Glutamatergic neuron (in vitro differentiated cells): ENCODE results near the gene EFNA2. TPM values are rescaled to one million over a fixed set of nuclear protein-coding genes. Genes with fewer than 3 reads are reported as not detected.

Experiments used
- DNase-seq: peaks from one replicate; pipeline ENCODE4 v3.0.0; 2022
- H3K27ac Mint-ChIP-seq: one replicate; pipeline ENCODE4 v1.8.0; 2020; ENCODE audit warnings: mild to moderate bottlenecking, mixed read lengths, inconsistent platforms; ENCODE audit not compliant: unreplicated experiment
- H3K27me3 Mint-ChIP-seq: one replicate; pipeline ENCODE4 v1.8.0; 2020; ENCODE audit warnings: mild to moderate bottlenecking, moderate library complexity, mixed read lengths, inconsistent platforms; ENCODE audit not compliant: unreplicated experiment
- H3K36me3 Mint-ChIP-seq: one replicate; pipeline ENCODE4 v1.8.0; 2020; ENCODE audit warnings: mild to moderate bottlenecking, mixed read lengths, inconsistent platforms; ENCODE audit not compliant: unreplicated experiment
- H3K4me1 Mint-ChIP-seq: one replicate; pipeline ENCODE4 v1.8.0; 2020; ENCODE audit warnings: mild to moderate bottlenecking, low read depth, mixed read lengths, inconsistent platforms; ENCODE audit not compliant: unreplicated experiment
- H3K4me3 Mint-ChIP-seq: one replicate; pipeline ENCODE4 v1.8.0; 2020; ENCODE audit warnings: mild to moderate bottlenecking, mixed read lengths, inconsistent platforms; ENCODE audit not compliant: unreplicated experiment
- H3K9me3 Mint-ChIP-seq: one replicate; pipeline ENCODE4 v1.8.0; 2020; ENCODE audit warnings: mild to moderate bottlenecking, moderate library complexity, mixed read lengths, inconsistent platforms; ENCODE audit not compliant: unreplicated experiment
- CTCF ChIP-seq: fragments of 200-600 bp; sonication (generic); IDR thresholded peaks from one replicate; pipeline ENCODE4 v1.5.0; 2021; ENCODE audit not compliant: partially characterized antibody, unreplicated experiment
- total RNA-seq: library from RNA; stranded (reverse); fragmentation: NEBNext Ultra II Directional; extraction: Animal tissue kit (Norgen Biotek cat#: 25700); gene quantifications from one replicate; pipeline ENCODE4 v1.2.1, GENCODE V29; 2021; ENCODE audit not compliant: unreplicated experiment

EFNA2 gene
- total RNA-seq, 1 donor from 2014 or later = 61.4 TPM

DNA sequence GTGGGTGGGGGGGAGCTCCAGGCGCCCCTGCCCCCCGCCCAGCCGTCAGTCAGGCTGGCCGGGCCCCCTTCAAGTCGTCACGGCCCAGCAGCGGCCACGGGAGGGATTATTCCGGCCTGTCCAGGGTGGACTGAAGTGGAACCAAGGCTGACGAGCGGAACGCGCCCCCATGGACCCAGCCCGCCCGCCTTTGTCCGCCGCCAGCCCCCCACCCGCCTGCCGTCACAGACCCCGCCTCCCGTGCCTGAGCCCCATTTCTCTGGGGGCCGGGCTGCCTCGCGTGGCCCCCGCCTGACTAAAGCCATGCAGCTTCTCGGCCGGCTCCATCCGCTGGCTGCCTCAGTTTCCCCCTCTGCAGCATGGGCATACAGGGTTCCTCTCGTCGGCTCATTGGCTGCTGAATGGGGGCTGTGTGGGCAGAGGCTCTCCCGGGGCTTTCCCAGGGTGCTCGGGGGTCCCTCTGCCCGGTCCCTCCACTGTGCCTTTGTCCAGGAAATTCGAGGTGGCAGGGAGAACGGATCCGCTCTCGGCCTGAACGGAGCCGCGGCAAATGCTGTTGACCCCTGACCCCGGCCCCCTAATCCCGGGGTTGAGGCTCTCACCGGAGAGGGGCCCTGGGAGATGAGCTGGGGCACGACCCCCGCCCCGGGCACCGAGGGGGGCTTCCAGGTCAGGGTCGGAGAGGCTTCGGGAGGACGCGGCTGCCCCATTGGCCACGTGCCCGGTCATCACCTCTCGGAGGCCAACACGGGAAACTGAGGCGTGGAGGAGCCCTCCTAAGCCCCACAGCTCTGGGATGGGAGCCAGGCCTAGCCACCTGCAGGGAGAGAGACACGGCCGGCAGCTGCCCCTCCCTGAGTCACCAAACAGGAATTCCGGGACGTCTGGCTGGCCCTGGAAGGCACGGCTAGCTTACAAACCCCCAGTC lies 27.4 kb downstream of the EFNA2 start:
- DNase-seq = no peak
- no peak overlapping the region for H3K27ac Mint-ChIP-seq
- peaks cover 4% of the 10 kb centered on the region for H3K27me3 Mint-ChIP-seq
- no peak overlapping the region for H3K4me3 Mint-ChIP-seq
- H3K36me3 Mint-ChIP-seq = no peaks in the 10 kb centered on the region
- peaks cover 3% of the 10 kb centered on the region for H3K9me3 Mint-ChIP-seq
- H3K4me1 Mint-ChIP-seq = peaks cover 2% of the 10 kb centered on the region
- TF ChIP-seq CTCF = no peak

DNA sequence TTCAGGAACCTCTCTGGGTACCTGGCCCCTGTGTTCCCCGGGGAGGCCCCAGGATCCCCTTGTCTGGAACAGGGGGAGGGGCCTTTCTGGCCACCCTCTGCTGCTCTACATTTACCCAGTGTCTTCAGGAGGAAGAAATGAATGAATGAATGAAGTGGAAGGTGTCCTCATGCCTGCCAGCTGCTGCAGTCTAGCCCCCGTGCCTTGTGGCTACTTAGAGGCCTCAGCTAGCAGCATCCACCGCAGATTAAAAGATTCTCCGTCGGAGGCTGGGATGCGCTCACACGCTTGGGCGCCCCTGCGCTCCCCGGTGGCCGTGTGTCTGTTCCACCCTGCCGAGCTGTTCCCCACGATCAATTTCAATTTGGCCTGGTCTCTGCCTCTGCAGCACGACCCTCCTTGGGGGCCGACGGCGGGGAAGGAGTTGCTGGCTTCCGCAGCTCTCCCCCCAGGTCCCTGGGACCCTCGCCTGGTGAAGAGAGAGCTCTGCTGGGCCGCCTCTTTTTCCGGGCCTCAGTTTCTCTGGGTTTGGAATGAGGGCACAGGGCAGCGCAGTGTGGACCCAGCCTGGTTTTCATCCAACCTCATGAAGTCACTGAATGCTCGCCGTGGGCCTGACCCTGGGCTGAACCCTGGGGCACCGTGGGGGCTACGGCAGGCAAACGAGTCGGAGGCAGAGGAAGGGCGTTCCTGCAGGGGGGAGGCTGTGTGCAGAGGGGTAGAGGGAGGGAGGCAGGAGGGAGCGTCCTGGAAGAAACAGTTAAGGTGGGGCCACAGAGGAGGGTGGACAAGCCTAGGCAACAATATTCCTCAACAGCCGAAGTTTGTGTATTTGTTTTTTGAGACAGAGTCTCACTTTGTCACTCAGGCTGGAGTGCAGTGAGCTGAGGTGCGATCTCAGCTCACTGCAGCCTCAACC lies 28.3 kb downstream of the EFNA2 start:
- Mint-ChIP-seq H3K4me1 (peaks cover 2% of the 10 kb centered on the region), H3K36me3 (no peaks in the 10 kb centered on the region), H3K27ac (no peak overlapping the region), H3K4me3 (no peak overlapping the region), H3K9me3 (peaks cover 4% of the 10 kb centered on the region), H3K27me3 (peaks cover 4% of the 10 kb centered on the region)
- no peak for TF ChIP-seq CTCF
- no peak for DNase-seq

DNA sequence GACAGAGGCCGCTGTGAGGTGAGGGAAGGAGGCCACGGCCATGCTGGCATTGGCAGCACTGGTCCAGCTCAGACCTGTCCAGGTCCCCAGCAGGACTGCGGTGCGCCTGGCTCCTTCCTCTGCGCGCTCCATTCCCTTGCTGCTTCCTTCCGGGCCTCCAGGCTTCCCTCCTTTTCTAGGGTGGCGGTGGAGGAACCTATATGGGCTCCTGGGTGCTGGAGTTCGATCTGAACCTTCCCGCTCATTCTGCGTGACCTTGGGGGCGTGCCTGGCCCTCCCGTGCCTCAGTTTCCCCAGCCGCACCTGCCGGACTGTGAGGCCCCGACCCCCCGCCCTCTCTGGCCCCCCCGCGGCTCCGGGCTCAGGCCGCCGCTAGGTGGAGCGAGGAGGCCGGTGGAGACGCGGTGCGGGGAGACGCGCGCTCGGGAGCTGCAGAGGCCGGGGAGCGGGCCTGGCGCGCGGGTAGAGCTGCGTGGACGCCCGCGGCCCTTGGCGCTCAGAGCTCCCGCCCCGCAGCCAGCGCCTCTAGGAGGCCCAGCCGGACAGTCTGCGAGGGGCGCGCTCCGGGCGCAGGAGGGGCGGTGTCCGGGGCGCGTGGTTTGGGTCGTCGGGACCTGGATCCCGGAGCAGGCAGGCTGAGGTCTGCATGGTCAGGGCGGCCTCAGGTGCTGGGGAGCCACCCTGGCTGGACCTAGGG lies 29.9 kb downstream of the EFNA2 start:
- Mint-ChIP-seq H3K4me3 (no peak overlapping the region), H3K36me3 (no peaks in the 10 kb centered on the region), H3K4me1 (peaks cover 2% of the 10 kb centered on the region), H3K9me3 (peaks cover 4% of the 10 kb centered on the region), H3K27ac (no peak overlapping the region), H3K27me3 (peaks cover 4% of the 10 kb centered on the region)
- peak; percentile 75 for DNase-seq
- peak; percentile 56 for TF ChIP-seq CTCF

GRCh38 chr19:1316466-1316865 lies 30.8 kb downstream of the EFNA2 start:
- Mint-ChIP-seq H3K9me3 (peaks cover 4% of the 10 kb centered on the region), H3K36me3 (no peaks in the 10 kb centered on the region), H3K4me1 (peaks cover 4% of the 10 kb centered on the region), H3K27ac (no peak overlapping the region), H3K4me3 (no peak overlapping the region), H3K27me3 (peaks cover 4% of the 10 kb centered on the region)
- TF ChIP-seq CTCF = no peak
- no peak for DNase-seq
